Putamen (tissue), 1 donor: ENCODE data around the gene CCDC39.

Source experiments
- DNase-seq: peaks from one replicate; pipeline ENCODE4 v3.0.0-alpha.2; 2016; ENCODE audit warnings: low spot score

The CCDC39 gene

DNA sequence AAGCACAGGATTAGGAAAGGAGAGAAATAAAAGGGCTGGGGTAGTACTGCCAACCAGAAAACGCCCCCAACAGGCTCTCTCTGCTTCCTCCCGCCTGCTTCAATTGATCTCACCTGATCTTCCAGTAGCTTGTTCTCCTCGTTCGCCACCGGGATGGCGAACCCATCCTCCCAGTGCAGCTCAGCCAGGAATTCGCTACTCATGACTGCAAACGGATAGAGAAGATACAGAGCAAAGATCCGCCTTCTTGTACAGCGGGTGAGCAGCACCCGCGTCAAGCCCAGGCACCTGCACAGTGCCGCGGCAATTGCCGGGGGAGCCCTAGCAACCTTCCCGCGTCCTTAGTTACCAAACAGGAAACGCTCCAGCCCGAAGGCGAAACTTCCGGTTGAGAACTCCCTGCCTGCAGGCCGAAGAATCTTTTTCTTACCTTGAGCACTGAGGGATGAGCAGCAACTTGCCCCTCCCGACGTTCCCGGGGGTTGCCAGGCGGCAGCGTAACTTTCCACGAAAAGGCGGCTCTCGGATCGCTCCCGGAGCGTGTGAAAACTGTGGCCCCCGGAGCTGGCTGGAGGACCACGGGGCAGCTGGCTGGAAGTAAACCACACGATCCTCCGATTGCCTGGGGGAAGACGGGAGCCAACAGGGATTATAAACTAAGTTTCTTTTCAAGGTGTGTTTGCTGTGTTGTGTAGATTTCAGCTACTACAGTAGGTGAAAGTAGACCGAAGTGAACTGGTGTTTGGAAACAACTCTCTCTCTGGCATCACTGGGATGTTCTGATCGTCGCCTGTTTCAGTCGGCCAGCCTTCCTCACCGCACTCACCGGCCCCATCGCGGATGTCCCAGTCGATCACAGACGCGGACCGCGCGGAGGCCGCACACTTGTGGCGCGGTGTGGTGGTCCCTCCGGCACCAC lies at the start of gene CCDC39:
Gene CCDC39, minus strand, starts transcription at position 312 of the 919 bp plus-strand sequence. Its CDS starts 109 bp downstream, at position 203.
- peak; percentile 71 for DNase-seq

DNA sequence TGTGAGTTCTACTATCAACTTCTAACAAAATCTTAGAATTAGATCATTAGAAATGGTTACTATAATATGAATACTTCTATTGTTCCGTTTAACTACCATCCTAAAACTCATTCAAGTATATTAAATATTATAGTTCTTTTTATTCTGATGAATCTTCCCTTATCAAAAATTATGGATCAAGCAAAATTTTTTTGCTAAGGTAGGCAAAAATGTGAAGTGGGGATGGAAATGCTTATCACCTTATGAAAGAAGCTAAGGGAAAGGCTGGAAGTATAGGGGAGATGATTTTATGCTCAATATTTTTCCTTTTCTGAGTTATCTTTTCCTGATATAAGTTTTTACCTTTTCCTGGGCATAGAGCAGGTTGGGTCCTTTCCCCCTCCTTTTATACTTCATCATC lies 40.7 kb upstream of the CCDC39 start:
- DNase-seq: no peak

DNA sequence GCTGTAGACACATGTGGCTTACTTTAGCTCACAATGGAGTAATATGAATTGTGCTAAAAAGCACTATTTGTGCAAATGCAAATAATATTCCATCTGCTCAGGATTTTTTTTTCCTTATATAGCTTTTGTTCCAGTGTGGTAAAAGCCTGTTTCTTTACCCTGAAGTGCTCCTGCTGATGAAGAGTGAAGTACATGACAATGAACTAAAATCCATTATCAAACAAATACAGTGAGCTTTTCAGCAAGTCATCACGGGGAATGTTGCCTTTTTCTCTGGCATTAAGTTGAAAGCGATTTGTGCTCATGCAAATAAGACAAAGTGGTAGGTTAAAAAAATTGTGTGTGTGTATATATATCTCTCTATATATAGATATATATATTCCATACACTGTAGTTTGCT lies 28.6 kb upstream of the CCDC39 start:
- no peak for DNase-seq

DNA sequence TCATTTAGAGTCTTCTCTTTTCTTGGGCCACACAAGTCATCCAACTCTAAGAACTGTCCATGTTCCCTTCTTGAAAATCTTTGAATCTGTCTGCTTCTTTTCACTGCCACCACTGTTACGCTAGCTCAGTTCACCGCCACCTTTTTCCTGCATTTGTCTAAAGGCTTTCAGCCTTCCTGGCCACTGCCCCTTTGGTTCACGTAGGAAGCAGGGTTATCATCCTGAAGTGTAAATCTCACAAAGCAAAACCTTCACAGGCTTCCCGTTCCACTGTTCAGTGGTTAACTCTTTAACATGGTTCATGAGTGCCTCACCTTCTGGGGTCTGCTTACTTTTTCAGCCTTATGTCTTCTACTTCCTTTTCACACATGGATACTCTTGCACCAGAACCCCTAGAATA lies 26.3 kb upstream of the CCDC39 start:
- DNase-seq: no peak

DNA sequence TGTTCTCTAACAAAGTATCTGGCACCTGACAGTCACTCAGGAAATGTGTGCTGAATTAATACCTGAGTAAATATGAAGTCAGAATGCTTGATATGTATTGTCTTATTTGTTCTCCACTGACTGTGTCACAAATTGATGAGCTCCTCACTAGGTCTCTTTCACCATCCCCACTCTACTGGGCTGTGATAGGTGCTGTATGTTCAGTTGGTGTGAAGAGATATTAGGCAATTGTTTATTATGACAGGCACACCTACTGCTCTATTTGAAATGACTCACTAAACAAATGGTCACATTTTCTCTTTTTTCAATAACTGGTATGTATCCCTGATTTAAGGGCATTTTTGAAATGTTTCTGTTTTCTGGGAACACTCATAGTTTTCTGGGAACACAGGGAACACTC lies 25.2 kb upstream of the CCDC39 start:
- no peak for DNase-seq

DNA sequence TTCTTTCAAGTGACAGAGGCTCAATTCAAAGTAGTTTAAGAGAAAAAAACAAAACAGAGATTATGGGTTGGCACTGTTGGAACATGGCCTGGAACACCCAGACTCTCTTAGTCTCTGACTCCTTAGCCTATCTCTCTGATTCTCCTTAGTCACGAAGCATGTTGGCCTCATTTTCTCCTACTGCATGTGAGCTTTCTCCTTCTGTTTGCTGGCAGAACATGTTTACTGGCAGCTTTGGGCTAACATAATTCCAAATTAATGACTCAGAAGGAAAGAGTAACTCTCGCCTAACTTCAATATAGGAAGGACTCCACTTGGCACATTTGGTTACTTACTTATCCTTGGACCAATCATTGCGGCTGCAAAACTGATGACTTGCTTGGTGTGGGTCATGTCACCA lies 21.7 kb upstream of the CCDC39 start:
- DNase-seq: no peak

DNA sequence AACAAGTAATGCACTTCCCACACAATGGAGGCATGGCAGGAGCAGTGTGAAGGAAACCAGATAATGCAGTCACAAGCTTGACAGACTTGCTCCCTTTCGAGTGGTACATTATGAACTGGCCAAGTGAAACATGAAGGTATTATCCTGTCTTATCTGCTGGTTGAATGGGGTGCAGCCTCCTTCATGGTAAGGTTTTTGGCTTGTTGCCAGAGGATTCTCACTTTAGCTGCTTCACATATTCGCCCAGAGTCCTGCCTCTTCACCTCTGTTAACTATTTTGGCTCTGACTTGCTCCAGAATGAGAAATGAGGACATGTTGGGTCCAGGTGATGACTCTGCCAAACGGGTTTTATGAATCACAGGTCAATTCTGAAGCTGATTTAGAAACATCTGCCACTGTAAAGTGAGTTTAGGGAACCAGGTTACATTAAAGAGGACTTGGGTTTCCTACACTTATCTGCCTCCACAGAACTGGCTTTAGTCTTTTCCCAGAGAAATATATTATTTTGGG lies 19.5 kb upstream of the CCDC39 start:
- no peak for DNase-seq

DNA sequence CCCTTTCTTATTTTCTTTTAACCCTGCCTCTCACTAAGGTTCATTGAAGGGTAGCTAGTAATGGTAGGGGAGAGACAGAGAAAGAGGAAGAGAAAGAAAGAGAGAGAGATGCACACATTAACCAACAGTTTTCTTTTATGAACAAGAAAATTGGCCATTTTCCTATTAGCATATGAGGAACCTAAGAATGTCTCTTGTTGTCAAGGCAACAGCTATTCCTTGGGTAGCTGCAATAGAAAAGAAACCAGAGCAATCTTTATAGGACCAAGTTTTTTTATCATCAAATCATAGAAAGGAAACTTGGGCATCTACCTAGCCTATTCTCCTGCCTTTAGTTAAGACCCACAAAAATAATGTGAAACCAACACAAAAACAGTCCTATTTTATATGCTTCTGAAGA lies 15.0 kb upstream of the CCDC39 start:
- no peak for DNase-seq

DNA sequence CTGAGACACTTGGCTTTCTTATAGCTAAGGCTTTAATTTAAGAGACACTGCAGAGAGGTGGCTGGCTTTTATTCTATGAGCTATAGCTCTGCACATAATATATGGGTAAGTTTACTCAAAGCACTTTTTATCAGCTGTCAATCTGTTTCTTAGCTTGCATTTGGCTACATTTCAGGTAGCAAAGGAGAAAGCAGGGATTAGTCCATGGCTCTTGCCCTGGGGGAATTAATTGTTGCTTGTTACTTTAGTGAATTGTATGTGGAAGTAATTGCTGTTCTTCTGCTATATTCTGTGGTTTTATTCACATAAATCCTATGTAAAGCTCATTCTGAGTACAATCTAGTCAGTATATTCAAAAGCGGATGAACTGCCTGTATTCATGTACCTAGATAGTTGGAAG lies 14.4 kb upstream of the CCDC39 start:
- DNase-seq: no peak

DNA sequence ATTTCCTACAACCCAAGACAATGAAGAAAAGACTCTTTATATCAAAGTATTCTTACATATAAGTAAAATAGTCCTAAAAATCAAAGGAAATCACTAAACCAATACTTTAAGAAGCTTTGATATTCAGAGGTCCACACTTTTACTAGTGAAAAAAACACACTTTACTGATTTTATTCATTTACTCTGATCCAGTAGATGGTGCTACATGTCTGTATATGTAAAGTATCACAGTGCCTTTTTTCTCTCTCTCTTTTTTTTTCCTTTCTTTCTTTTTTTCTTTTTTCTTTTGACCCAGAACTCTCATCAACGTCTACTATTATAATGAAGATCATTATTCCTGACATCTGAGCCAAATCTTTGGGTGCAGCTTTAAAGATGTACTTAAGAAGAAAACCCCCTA lies 10.8 kb upstream of the CCDC39 start:
- no peak for DNase-seq

DNA sequence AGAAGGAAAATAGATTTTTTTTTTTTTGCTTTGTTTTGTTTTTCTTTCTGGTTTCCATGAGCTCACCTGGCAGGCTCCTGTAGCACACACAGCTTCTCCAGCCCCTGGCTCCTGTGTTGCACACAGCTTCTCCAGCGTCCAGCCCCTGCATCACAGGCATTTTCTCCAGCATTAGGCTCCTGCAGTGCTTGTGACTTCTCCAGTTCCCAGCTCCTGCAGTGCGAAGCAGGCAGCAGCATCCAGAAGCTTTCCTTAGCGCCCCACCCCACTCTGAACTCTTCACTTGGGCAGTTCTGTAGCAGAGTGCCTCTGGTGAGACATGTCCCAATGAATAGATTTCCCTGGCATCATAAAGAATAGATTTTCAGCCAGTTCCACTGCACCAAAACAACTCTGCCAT lies 5.5 kb upstream of the CCDC39 start:
- no peak for DNase-seq

DNA sequence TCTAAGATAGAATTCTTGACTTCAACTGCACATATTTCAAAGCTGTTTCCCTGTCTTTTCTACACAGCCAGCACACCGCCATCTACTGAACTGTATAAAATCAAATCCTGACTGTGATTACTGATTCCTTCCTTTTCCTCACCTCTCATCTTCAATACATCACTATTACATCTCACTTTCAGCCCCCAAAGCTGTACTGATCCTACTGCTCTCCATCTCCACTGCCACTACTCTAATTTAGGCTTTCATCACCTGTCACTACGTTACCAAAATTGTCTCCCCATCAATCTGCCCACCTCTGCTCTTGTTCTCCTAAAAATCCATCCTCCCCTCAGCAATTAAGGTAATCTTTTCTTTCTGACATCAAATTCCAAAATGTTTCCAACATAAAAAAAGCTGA lies 4.5 kb upstream of the CCDC39 start:
- DNase-seq: peak; percentile 81

DNA sequence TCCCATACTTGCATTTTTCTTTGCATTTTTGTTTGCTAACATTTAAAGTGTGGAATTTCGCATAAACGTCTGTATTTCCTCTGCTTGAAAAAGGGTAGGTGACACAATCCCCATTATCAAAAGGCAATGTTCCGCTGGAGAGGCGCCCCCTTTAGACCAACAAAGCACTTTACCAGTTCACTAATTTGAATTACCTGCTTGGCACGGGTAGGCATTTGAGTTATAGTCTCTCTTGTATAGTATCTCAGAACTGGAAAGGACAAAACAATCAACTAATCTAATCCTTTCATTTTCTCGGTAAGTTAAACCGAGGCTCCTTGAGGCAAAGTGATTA lies 775 bp upstream of the CCDC39 start:
- peak; percentile 56 for DNase-seq

DNA sequence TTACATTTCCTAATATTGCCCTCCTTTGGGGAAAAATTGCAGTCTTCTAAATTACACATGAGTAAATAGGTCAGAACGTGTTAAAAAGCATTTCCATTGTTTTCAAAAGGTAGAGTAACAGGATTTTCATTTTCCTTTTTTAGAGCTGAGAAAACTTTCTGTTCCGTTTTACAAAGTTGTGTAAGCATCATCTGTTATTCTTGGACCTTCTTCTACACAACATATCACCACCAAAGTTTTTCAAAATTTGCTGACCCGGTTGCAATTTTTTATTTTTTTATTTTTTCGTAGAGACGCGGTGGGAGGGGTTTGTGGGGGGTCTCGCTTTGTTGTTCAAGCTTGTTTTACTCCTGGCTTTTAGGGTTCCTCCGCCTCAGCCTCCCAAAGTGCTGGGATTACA lies 1.1 kb downstream of the CCDC39 start:
- no peak for DNase-seq

DNA sequence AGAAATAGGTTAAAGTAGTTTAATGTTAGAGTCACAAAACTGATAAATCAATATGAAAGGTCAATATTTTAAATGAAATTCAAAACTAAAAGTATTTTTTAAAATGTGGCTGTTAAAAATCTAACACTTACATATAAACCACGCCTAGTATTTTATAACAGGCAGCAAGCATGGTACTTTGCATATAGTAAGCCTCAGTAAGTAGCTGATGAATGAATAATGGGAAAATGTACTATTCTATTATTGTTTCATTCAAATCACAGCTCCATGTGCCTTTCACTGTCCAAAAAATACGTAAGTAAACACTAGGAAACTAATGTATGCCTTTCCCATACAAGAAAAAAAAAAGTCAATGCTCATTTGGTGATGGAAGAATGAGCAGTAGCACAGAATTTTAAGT lies 17.8 kb downstream of the CCDC39 start:
- no peak for DNase-seq

DNA sequence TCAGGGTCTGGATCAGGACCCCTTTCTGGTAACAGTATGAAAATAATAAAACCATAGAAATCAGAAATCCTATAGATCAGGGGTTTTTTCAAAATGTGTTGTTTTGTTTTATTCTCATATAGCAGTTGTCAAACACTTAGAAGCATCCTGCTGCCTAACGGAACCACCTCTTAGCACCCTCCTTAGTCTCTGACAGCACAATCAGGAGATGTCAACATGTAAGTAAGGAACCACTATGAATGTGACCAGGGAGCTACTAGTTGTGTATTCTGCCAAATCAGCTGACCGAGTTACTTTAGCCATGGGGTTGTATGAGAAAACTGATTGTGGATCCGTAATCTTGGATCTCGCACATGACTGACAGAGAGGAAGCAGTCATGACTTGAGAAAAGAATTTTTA lies 22.2 kb downstream of the CCDC39 start:
- DNase-seq: no peak

DNA sequence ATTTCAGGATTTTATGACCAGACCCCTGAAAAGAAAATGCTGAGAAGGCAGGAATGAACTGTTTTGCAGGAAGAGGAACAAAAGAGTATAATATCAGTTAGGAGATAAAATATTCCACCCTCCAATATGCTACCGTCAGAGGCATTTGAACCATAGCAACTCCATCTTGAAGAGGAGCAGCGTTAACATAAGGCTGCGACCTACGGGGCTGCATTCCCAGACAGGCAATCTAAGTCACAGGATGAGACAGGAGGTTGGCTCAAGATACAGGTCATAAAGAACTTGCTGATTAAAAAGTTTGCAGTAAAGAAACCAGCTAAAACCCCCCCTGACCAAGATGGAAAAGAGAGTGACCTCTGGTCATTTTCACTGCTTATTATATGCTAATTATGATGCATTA lies 22.9 kb downstream of the CCDC39 start:
- no peak for DNase-seq

DNA sequence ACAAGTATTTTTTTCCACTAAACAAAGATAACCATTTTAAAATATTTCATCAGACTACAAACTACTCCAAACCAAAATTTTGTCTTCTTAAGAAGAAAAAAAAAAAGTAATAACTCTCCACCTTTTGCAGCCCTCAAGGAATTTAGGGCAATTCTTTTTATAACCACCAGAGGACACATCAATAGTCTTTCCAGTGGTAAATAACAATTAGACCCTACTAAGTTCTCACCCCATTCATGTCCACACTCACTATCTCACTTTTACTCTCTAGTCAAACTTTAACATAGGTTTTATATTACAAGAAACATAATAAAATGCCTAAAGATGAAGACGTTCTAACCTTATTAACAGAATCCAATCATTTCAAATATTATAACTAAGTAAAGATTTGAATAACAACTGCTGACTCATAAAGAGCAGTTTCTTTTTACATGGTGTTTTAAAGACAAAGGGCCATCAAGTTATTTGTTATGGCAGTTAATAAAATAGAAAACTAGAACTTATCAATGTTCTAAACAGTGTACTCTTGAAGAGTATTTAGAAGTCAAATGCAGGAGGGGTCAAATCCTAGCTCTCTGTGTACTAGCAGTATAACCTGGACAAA lies 33.0 kb downstream of the CCDC39 start:
- no peak for DNase-seq

DNA sequence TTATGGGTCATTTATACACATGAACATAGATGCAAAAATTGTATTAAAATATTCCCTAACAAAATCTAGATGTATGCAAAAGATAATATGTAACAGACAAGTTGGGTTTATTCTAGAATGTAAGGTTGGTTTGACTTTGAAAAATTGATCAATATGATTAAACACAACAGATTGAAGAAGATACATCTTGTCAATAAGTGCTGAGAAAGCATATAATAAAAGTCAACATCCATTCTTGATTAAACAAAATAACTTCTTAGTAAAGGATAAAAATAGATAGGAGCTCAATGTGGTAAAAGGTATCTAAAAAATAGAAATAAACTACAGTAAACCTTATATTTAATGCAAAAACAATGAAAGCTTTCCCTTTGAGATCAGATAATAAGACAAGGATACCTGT lies 38.3 kb downstream of the CCDC39 start:
- DNase-seq: no peak

DNA sequence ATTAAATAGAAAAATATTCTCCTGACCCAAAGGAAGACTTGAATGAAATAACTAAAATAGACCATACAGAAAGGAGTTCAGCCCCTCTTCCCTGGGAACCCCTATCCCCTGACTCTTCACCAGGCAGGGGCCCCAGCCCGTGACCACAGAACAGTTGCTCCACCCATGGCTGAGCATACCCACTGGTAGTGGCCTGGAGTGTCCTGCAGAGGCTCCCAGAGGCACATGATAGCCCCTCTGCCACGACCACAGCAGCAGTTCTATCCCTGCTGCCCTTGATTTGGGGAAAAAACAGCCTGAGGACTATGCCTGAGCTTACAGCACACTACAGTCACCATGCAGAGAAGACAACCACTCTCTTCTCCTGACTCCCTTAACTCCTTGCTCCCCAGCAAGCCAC lies 45.6 kb downstream of the CCDC39 start:
- DNase-seq: no peak

DNA sequence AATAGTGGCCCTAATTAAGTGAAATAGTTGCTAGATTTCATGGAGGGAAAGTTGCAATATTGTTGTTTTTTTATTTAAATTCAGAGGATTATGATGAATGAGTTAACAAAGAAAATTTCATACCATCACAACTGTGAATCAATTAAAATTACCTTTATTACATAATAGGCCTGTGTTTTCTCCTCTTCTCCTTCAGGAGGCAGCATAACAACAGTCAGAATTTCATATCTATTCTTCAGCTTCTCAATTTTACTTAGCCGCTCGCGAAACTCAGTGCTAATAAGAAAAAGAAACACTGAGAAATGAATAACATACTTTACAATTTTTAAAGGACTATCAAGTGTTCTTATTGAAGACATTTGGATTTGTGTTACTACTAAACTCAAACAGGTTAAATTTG lies 48.0 kb downstream of the CCDC39 start:
- no peak for DNase-seq

DNA sequence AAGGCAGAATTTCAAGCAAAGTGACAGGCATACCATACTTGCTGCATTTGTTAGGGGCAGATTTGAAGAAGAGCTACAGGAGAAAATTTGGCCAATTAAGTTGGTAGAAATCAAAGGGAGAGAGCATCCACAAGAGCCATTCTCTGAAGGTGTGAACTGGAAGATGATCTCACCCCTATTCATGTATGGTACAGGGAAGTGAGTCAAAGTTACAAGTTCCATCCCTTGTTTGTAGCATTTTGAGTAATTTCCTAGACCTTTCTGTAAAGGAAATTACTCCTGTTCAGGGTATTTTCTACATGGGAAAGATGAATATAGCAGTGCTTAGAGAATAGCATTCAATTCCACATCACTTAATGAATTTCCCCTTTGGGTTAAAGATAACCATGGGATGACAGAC lies 48.9 kb downstream of the CCDC39 start:
- no peak for DNase-seq

DNA sequence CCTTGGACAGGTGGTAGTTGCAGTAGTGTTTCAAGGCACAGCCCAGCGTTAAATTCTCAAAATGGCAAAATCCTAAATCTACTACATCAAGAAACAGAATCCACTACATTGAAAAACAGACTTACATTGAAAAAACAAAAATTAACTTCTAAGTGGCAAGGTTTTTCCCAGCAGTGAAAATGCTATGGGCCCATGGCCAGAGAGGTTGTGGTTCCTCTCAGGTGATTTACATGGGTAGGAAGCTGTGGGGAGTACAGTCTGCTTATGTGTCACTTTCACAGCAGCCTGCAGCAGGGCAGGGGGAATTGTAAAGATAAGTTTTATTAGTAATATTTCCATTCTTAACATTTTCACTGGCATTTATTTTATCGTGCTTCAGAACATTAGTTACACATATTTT lies 52.4 kb downstream of the CCDC39 start:
- no peak for DNase-seq

DNA sequence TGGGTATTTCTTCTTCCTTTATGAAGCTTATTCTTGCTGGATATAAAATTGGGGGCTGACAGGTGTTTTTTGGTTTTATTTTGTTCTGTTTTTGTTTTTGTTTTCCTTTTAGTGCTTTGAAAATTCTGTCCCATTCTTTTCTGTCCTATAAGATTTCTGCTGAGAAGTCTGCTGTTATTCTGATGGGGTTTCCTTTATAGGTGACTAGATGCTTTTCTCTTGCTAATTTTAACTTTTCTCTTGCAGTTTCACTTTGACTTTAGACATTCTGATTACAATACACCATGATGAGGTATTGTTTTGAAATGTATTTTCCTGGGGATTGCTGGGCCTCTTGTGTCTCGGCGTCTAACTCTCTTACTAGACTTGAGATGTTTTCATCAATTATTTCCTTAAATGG lies 54.6 kb downstream of the CCDC39 start:
- DNase-seq: no peak
